H9 (cell line): ENCODE measurements around the gene FASTK. TPM values are rescaled to one million over a fixed set of nuclear protein-coding genes. Genes with fewer than 3 reads are reported as not detected.

Experiments
- DNase-seq: peaks from one replicate; pipeline ENCODE4 v3.0.0-alpha.2; 2017
- H2AFZ ChIP-seq: one replicate; pipeline ENCODE4 v1.6.1; 2013; ENCODE audit warnings: mild to moderate bottlenecking, low read length, control low read depth, moderate library complexity
- H2AK5ac ChIP-seq: 2 replicates; pipeline ENCODE4 v1.6.1; 2013; ENCODE audit warnings: low read length, control low read depth, mixed read lengths; ENCODE audit not compliant: insufficient read length
- H2BK120ac ChIP-seq: one replicate; pipeline ENCODE4 v1.6.1; 2013; ENCODE audit warnings: low read depth, mild to moderate bottlenecking, low read length, control low read depth, inconsistent platforms; ENCODE audit not compliant: poor library complexity, severe bottlenecking
- H2BK12ac ChIP-seq: 2 replicates; pipeline ENCODE4 v1.6.1; 2013; ENCODE audit warnings: low read length, control low read depth, mixed read lengths, low read depth; ENCODE audit not compliant: insufficient read length
- H2BK15ac ChIP-seq: 2 replicates; pipeline ENCODE4 v1.6.1; 2013; ENCODE audit warnings: low read depth, low read length, control low read depth
- H2BK20ac ChIP-seq: one replicate; pipeline ENCODE4 v1.6.1; 2013; ENCODE audit warnings: low read depth, mild to moderate bottlenecking, low read length, control low read depth, inconsistent platforms; ENCODE audit not compliant: poor library complexity, severe bottlenecking
- H2BK5ac ChIP-seq: 2 replicates; pipeline ENCODE4 v1.6.1; 2013; ENCODE audit warnings: low read length, control low read depth, mixed read lengths; ENCODE audit not compliant: insufficient read length
- H3K14ac ChIP-seq: 2 replicates; pipeline ENCODE4 v1.6.1; 2013; ENCODE audit warnings: low read length, control low read depth; ENCODE audit not compliant: insufficient read depth
- H3K18ac ChIP-seq: 2 replicates; pipeline ENCODE4 v1.6.1; 2013; ENCODE audit warnings: low read depth, mild to moderate bottlenecking, mixed read lengths, low read length, control low read depth; ENCODE audit not compliant: insufficient read length
- H3K23ac ChIP-seq: 2 replicates; pipeline ENCODE4 v1.6.1; 2013; ENCODE audit warnings: low read length, control low read depth, mixed read lengths, low read depth; ENCODE audit not compliant: insufficient read length
- H3K23me2 ChIP-seq: 2 replicates; pipeline ENCODE4 v1.6.1; 2013; ENCODE audit warnings: low read depth, mild to moderate bottlenecking, mixed read lengths, low read length, control low read depth; ENCODE audit not compliant: insufficient read length, poor library complexity, severe bottlenecking
- H3K27ac ChIP-seq: 2 replicates; pipeline ENCODE4 v1.5.1; 2013; ENCODE audit warnings: low read length, control low read depth, mixed read lengths, low read depth; ENCODE audit not compliant: insufficient read length
- H3K27me3 ChIP-seq: 2 replicates; pipeline ENCODE4 v1.6.1; 2013; ENCODE audit warnings: low read length, control low read depth, inconsistent platforms; ENCODE audit not compliant: insufficient read depth
- H3K4ac ChIP-seq: 2 replicates; pipeline ENCODE4 v1.6.1; 2013; ENCODE audit warnings: low read depth, mild to moderate bottlenecking, control low read depth, inconsistent platforms, low read length, moderate library complexity
- H3K4me1 ChIP-seq: 2 replicates; pipeline ENCODE4 v1.6.1; 2013; ENCODE audit warnings: low read length, control low read depth, inconsistent platforms; ENCODE audit not compliant: insufficient read depth
- H3K4me2 ChIP-seq: 2 replicates; pipeline ENCODE4 v1.6.1; 2013; ENCODE audit warnings: low read length, control low read depth, mixed read lengths; ENCODE audit not compliant: insufficient read length, insufficient read depth
- H3K56ac ChIP-seq: 2 replicates; pipeline ENCODE4 v1.6.1; 2013; ENCODE audit warnings: low read depth, mild to moderate bottlenecking, mixed read lengths, low read length, control low read depth; ENCODE audit not compliant: insufficient read length
- H3K79me1 ChIP-seq: 2 replicates; pipeline ENCODE4 v1.6.1; 2013; ENCODE audit warnings: low read depth, mild to moderate bottlenecking, moderate library complexity, low read length, control low read depth, inconsistent platforms; ENCODE audit not compliant: insufficient read depth, poor library complexity, severe bottlenecking
- H3K79me2 ChIP-seq: 2 replicates; pipeline ENCODE4 v1.6.1; 2013; ENCODE audit warnings: low read length, control low read depth, inconsistent platforms; ENCODE audit not compliant: insufficient read depth
- H3K9ac ChIP-seq: 2 replicates; pipeline ENCODE4 v1.6.1; 2013; ENCODE audit warnings: low read length, control low read depth, mixed read lengths; ENCODE audit not compliant: insufficient read length; ENCODE audit errors: extremely low read depth
- H3K9me3 ChIP-seq: one replicate; pipeline ENCODE4 v1.6.1; 2013; ENCODE audit warnings: low read depth, low read length, inconsistent platforms; ENCODE audit not compliant: control insufficient read depth
- H3T11ph ChIP-seq: one replicate; pipeline ENCODE4 v1.6.1; 2013; ENCODE audit warnings: mild to moderate bottlenecking, low read length, control low read depth, inconsistent platforms
- H4K20me1 ChIP-seq: one replicate; pipeline ENCODE4 v1.6.1; 2013; ENCODE audit not compliant: control insufficient read depth, insufficient read length, insufficient read depth
- H4K5ac ChIP-seq: 2 replicates; pipeline ENCODE4 v1.6.1; 2013; ENCODE audit warnings: low read depth, mild to moderate bottlenecking, mixed read lengths, low read length, control low read depth; ENCODE audit not compliant: insufficient read length
- H4K8ac ChIP-seq: replicated peaks from 2 replicates; pipeline ENCODE4 v1.6.1; 2013; ENCODE audit warnings: low read length, control low read depth, mixed read lengths, low read depth; ENCODE audit not compliant: insufficient read length
- H4K91ac ChIP-seq: 2 replicates; pipeline ENCODE4 v1.6.1; 2013; ENCODE audit warnings: low read depth, mild to moderate bottlenecking, moderate library complexity, mixed read lengths, low read length, control low read depth; ENCODE audit not compliant: insufficient read length
- H3K27ac Mint-ChIP-seq, 3 experiments: 2 replicates in 2 of 3; 3 replicates in 1 of 3; pipeline ENCODE4 v1.8.0; 2020 to 2021; ENCODE audit warnings: mixed read lengths in 3 of 3, mild to moderate bottlenecking in 1 of 3, moderate library complexity in 1 of 3
- H3K27me3 Mint-ChIP-seq: 2 replicates; pipeline ENCODE4 v1.8.0; 2021; ENCODE audit warnings: low read depth, mild to moderate bottlenecking, moderate library complexity, mixed read lengths
- H3K36me3 Mint-ChIP-seq, 3 experiments: 2 replicates in 2 of 3; 3 replicates in 1 of 3; pipeline ENCODE4 v1.8.0; 2020 to 2021; ENCODE audit warnings: low read depth in 3 of 3, mixed read lengths in 3 of 3; ENCODE audit not compliant: insufficient read depth in 1 of 3
- H3K4me1 Mint-ChIP-seq, 2 experiments: 2 replicates each; pipeline ENCODE4 v1.8.0; 2020; ENCODE audit warnings: mixed read lengths in 2 of 2
- H3K4me3 Mint-ChIP-seq, 2 experiments: 2 replicates in 1 of 2; 3 replicates in 1 of 2; pipeline ENCODE4 v1.8.0; 2020 to 2021; ENCODE audit warnings: mild to moderate bottlenecking in 2 of 2, mixed read lengths in 2 of 2, moderate library complexity in 1 of 2
- H3K9me3 Mint-ChIP-seq, 2 experiments: 2 replicates in 1 of 2; 3 replicates in 1 of 2; pipeline ENCODE4 v1.8.0; 2020; ENCODE audit warnings: mild to moderate bottlenecking in 2 of 2, mixed read lengths in 2 of 2, moderate library complexity in 1 of 2
- WGBS: extraction: QIAGEN DNeasy Blood & Tissue Kit; methylation state at CpG from one replicate; pipeline ENCODE4 v1.1.7; 2013; ENCODE audit warnings: missing lambda C conversion rate, low lambda C conversion rate, mixed read lengths; ENCODE audit not compliant: insufficient read length; ENCODE audit errors: extremely low coverage; 5-methylcytosine and 5-hydroxymethylcytosine counted together
- total RNA-seq: library from RNA; stranded (reverse); gene quantifications from 2 replicates; pipeline ENCODE4 v1.2.1, GENCODE V29; 2021
- TF ChIP-seq, protein P1 (sequence below): fragments of 200-600 bp; sonication (generic); conservative IDR thresholded peaks from 3 replicates; pipeline ENCODE4 v1.8.0; 2021; ENCODE audit warnings: antibody characterized with exemption, mild to moderate bottlenecking

Gene FASTK
- total RNA-seq, 1 experiment from 2014 or later, result 57.8 TPM

DNA sequence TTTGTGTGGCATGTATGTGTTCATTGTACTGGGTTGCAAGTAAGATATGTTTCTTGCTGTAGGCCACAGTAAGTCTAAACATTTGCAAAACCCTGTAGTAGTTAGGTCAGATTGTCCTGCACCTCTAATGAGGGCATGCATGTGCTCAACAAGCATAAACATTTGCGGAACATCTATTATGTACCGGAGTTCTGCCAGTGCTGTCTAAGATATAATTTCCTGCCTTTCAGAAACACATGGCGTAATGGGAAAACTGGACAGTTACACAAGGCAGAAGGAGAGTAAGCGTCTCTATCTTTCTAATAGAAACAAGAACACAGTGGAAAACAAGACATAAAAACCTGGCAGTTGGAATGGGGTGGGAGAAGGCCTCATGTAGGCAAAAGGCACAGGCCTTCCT is 49.6 kb downstream of the FASTK start:
- Histone ChIP-seq H2BK12ac (no peak overlapping the region), H4K91ac (no peak overlapping the region), H3K56ac (no peak overlapping the region), H3K23ac (no peak overlapping the region), H3T11ph (no peak overlapping the region), H2BK120ac (no peak overlapping the region), H3K9me3 (no peaks in the 10 kb centered on the region), H3K4me1 (peaks cover 2% of the 10 kb centered on the region; the same call in 1 of the 2 replicates), H2AFZ (no peak overlapping the region), H2AK5ac (no peak overlapping the region), H3K79me1 (no peaks in the 10 kb centered on the region), H2BK20ac (no peak overlapping the region), H3K27me3 (no peaks in the 10 kb centered on the region), H2BK5ac (no peak overlapping the region), H4K5ac (no peak overlapping the region), H3K27ac (no peak overlapping the region), H3K4ac (no peak overlapping the region), H3K23me2 (peaks cover 6% of the 10 kb centered on the region), H3K4me2 (no peak overlapping the region), H3K18ac (no peak overlapping the region), H3K79me2 (no peaks in the 10 kb centered on the region), H2BK15ac (no peak overlapping the region), H3K14ac (no peak overlapping the region), H4K20me1 (no peaks in the 10 kb centered on the region), H4K8ac (no peak overlapping the region), H3K9ac (no peak overlapping the region)
- whole genome bisulfite sequencing, result no CpG with 5 or more reads among the region's 4 CpGs
- Mint-ChIP-seq H3K4me3 (no peak overlapping the region), H3K27ac (no peak overlapping the region), H3K36me3 (peaks cover 0 to 8% (median 4%) of the 10 kb centered on the region in 3 experiments; a peak in 4 of 7 replicates), H3K9me3 (no peaks in the 10 kb centered on the region; a peak in 1 of 5 replicates), H3K27me3 (peaks cover 5% of the 10 kb centered on the region), H3K4me1 (peaks cover 22 to 27% of the 10 kb centered on the region in 2 experiments)
- TF ChIP-seq, protein P1, sequence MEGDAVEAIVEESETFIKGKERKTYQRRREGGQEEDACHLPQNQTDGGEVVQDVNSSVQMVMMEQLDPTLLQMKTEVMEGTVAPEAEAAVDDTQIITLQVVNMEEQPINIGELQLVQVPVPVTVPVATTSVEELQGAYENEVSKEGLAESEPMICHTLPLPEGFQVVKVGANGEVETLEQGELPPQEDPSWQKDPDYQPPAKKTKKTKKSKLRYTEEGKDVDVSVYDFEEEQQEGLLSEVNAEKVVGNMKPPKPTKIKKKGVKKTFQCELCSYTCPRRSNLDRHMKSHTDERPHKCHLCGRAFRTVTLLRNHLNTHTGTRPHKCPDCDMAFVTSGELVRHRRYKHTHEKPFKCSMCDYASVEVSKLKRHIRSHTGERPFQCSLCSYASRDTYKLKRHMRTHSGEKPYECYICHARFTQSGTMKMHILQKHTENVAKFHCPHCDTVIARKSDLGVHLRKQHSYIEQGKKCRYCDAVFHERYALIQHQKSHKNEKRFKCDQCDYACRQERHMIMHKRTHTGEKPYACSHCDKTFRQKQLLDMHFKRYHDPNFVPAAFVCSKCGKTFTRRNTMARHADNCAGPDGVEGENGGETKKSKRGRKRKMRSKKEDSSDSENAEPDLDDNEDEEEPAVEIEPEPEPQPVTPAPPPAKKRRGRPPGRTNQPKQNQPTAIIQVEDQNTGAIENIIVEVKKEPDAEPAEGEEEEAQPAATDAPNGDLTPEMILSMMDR, result no peak
- no peak for DNase-seq
